Testis (tissue), 2 donors: ENCODE results near the gene IGF2R.

Experiments used
- POLR2A ChIP-seq: fragments of 450-650 bp; IDR thresholded peaks from one replicate; pipeline ENCODE4 v1.6.1; 2017; ENCODE audit warnings: antibody characterized with exemption, mild to moderate bottlenecking, moderate library complexity
- TF ChIP-seq, protein P1 (sequence below), 3 experiments: fragments of 450-650 bp in 2 of 3; fragments of 200-600 bp in 1 of 3; sonication (generic) in 1 of 3; IDR thresholded peaks; one replicate each; pipeline ENCODE4 v1.5.1; 2016 to 2019; ENCODE audit warnings: antibody characterized with exemption in 3 of 3, mild to moderate bottlenecking in 2 of 3, moderate library complexity in 1 of 3

DNA sequence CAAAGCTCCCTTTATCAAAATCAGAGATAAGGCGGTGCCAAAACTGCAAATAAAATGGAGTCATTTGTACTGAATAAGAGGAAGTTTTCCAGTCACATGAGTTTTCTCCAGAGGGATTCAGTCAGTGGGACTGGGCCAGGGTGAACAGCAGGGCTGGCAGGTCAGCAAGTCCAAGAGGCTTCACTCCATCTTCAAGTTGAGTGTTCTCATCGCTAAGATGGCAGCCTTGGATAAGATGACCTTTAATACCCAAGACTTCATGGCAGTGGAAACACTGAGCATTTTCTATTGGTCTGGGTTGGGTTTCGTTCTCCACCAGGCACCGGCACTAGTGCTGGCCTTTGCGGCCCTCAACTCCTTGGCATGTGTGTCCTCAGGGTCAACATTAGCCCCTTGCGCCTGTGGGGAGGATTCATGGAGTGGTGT is 29.3 kb upstream of the IGF2R start:
- TF ChIP-seq, protein P1, sequence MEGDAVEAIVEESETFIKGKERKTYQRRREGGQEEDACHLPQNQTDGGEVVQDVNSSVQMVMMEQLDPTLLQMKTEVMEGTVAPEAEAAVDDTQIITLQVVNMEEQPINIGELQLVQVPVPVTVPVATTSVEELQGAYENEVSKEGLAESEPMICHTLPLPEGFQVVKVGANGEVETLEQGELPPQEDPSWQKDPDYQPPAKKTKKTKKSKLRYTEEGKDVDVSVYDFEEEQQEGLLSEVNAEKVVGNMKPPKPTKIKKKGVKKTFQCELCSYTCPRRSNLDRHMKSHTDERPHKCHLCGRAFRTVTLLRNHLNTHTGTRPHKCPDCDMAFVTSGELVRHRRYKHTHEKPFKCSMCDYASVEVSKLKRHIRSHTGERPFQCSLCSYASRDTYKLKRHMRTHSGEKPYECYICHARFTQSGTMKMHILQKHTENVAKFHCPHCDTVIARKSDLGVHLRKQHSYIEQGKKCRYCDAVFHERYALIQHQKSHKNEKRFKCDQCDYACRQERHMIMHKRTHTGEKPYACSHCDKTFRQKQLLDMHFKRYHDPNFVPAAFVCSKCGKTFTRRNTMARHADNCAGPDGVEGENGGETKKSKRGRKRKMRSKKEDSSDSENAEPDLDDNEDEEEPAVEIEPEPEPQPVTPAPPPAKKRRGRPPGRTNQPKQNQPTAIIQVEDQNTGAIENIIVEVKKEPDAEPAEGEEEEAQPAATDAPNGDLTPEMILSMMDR (IDR thresholded peaks at IDR 0.05): no peak
- TF ChIP-seq POLR2A: no peak
